BLaER1 treated with 17β-estradiol and CSF1 and Interleukin-3, amounts not matched to agents 10 nM and 100 nM (cell line): Measurements from ENCODE around the gene SOSTDC1.

Source experiments
- H3K27ac ChIP-seq, 11 experiments: shearing (Covaris generic); formaldehyde crosslinking; 2 replicates each; pipeline ENCODE4 v1.8.1; 2022
- H3K27me3 ChIP-seq, 11 experiments: shearing (Covaris generic); formaldehyde crosslinking; 2 replicates each; pipeline ENCODE4 v1.8.1; 2022
- H3K36me3 ChIP-seq, 11 experiments: shearing (Covaris generic); formaldehyde crosslinking; 2 replicates each; pipeline ENCODE4 v1.8.1; 2022
- H3K4me1 ChIP-seq, 10 experiments: shearing (Covaris generic); formaldehyde crosslinking; 2 replicates each; pipeline ENCODE4 v1.8.1; 2022
- H3K4me2 ChIP-seq, 11 experiments: shearing (Covaris generic); formaldehyde crosslinking; 2 replicates each; pipeline ENCODE4 v1.8.1; 2022
- H3K4me3 ChIP-seq, 10 experiments: shearing (Covaris generic); formaldehyde crosslinking; 2 replicates each; pipeline ENCODE4 v1.8.1; 2022
- H3K9ac ChIP-seq, 11 experiments: shearing (Covaris generic); formaldehyde crosslinking; 2 replicates each; pipeline ENCODE4 v1.8.1; 2022
- H3K9me3 ChIP-seq, 11 experiments: shearing (Covaris generic); formaldehyde crosslinking; replicated peaks in 1 of 11; 2 replicates each; pipeline ENCODE4 v1.8.1; 2022
- H4K20me1 ChIP-seq, 11 experiments: shearing (Covaris generic); formaldehyde crosslinking; 2 replicates each; pipeline ENCODE4 v1.8.1; 2022
- Cebpa-rat ChIP-seq, 11 experiments: shearing (Covaris generic); IDR thresholded peaks; 2 replicates each; pipeline ENCODE4 v1.8.1; 2022

Gene SOSTDC1

GRCh38 chr7:16438988-16439387 lies 26.6 kb downstream of the SOSTDC1 start:
- no peak overlapping the region for H3K4me2 ChIP-seq
- no peaks in the 10 kb centered on the region for H3K4me1 ChIP-seq
- no peak overlapping the region for H3K4me3 ChIP-seq
- no peaks in the 10 kb centered on the region for H4K20me1 ChIP-seq
- TF ChIP-seq Cebpa-rat (IDR thresholded peaks at IDR 0.05), result no peak
- no peaks in the 10 kb centered on the region for H3K36me3 ChIP-seq
- H3K27me3 ChIP-seq, result no peaks in the 10 kb centered on the region
- no peak overlapping the region for H3K9ac ChIP-seq
- H3K27ac ChIP-seq, result no peak overlapping the region
- H3K9me3 ChIP-seq, result no peaks in the 10 kb centered on the region

DNA sequence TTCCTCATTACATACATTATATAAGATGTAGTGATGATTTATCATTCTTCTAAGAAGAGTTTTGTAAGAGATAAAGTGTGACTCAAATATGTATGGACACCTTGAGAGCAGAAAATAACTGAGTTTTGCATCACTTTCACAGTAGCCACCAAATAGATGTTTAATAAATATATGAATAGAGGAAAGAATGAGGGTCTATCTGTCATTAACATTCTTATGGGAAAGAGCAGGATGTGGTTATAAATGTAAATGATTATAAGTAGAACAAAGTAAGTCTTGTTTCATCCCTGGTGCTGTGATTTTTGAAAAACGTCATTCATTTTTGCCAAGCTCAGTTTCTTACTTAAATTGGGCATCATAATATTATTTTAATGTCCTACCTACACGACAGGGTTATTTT lies 29.2 kb downstream of the SOSTDC1 start:
- no peak for TF ChIP-seq Cebpa-rat (IDR thresholded peaks at IDR 0.05)
- Histone ChIP-seq H4K20me1 (no peaks in the 10 kb centered on the region), H3K27me3 (no peaks in the 10 kb centered on the region), H3K4me2 (no peak overlapping the region), H3K9me3 (no peaks in the 10 kb centered on the region), H3K9ac (no peak overlapping the region), H3K4me1 (no peaks in the 10 kb centered on the region), H3K27ac (no peak overlapping the region), H3K4me3 (no peak overlapping the region), H3K36me3 (no peaks in the 10 kb centered on the region)

DNA sequence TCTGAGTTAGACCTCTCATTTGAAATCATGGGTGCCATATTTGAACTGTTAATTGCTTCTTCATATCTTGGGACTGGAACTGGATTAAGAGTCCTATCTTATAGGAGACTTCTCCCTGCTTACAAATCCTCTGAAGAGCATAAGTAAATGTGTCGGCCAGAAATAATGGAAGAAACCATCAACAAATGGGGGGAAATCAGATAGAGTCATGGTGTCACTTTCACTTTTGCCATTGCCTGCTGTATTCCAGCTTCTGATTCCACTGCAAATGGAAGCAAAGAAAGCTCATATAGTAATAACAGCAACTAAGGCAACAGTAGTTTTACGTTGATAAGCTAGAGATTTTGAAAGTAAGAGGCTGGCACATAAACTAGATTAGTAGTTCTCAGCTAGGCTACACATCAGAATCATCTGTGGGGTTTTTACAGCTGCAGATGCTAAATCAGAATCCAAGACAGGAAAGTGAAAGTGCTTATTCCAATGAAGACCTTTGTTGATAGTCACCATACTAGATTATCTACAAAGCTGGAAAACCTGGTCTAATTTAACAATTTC lies 31.9 kb downstream of the SOSTDC1 start:
- Histone ChIP-seq H3K9ac (no peak overlapping the region), H3K36me3 (no peaks in the 10 kb centered on the region), H3K4me2 (no peak overlapping the region), H3K27ac (no peak overlapping the region), H3K27me3 (no peaks in the 10 kb centered on the region), H3K4me3 (no peak overlapping the region), H3K9me3 (no peaks in the 10 kb centered on the region), H4K20me1 (no peaks in the 10 kb centered on the region), H3K4me1 (no peaks in the 10 kb centered on the region)
- no peak for TF ChIP-seq Cebpa-rat (IDR thresholded peaks at IDR 0.05)

- H3K4me1 ChIP-seq, result no peaks in the 10 kb centered on the region
- TF ChIP-seq Cebpa-rat (IDR thresholded peaks at IDR 0.05), result no peak
- no peak overlapping the region for H3K4me3 ChIP-seq
- no peaks in the 10 kb centered on the region for H3K27me3 ChIP-seq
- H3K9me3 ChIP-seq, result no peaks in the 10 kb centered on the region
- no peaks in the 10 kb centered on the region for H3K36me3 ChIP-seq
- H3K4me2 ChIP-seq, result no peak overlapping the region
- H4K20me1 ChIP-seq, result no peaks in the 10 kb centered on the region
- H3K27ac ChIP-seq, result no peak overlapping the region
- no peak overlapping the region for H3K9ac ChIP-seq
Measured at GRCh38 chr7:16432425-16432731, 33.2 kb downstream of the SOSTDC1 start.

DNA sequence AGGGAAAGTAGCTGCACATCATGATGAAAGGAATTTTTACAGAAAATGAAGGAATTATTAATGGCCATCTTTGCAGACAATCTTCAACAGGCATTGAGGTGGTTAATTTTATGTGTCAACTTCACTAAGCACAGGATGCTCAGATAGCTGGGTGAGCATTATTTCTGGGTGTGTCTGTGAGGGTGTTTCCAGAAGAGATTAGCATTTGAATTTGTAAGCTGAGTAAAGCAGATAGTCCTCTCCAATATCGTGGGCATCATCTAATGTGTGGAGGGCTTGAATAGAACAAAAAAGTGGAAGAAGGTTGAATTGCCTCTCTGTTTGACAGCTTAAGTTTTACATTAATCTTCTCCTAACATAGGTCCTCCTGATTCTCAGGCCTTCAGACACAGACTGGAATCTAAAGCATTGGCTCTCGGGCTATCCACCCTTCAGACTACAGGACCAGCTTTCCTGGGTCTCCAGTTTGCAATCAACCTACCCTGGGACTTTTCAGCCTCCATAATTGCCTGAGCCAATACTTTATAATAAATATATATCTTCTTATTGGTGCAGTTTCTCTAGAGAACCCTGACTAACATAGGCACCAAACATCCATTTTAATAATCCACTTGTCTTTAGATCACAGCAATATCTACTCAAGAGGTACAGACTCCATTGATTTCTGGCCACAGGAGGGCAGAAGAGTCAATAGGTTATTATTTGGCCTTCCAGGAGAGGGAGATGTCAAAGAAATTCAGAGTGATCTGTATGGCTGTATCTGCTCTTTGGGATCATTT lies 33.7 kb downstream of the SOSTDC1 start:
- H3K4me2 ChIP-seq, result no peak overlapping the region
- H3K9me3 ChIP-seq, result no peaks in the 10 kb centered on the region
- H4K20me1 ChIP-seq, result no peaks in the 10 kb centered on the region
- H3K36me3 ChIP-seq, result no peaks in the 10 kb centered on the region
- TF ChIP-seq Cebpa-rat (IDR thresholded peaks at IDR 0.05), result no peak
- no peak overlapping the region for H3K27ac ChIP-seq
- H3K9ac ChIP-seq, result no peak overlapping the region
- H3K4me3 ChIP-seq, result no peak overlapping the region
- H3K27me3 ChIP-seq, result no peaks in the 10 kb centered on the region
- no peaks in the 10 kb centered on the region for H3K4me1 ChIP-seq

- Histone ChIP-seq H3K4me1 (no peaks in the 10 kb centered on the region), H3K27me3 (no peaks in the 10 kb centered on the region), H3K4me3 (no peak overlapping the region), H3K9me3 (no peaks in the 10 kb centered on the region), H3K9ac (no peak overlapping the region), H3K27ac (no peak overlapping the region), H3K36me3 (no peaks in the 10 kb centered on the region), H4K20me1 (no peaks in the 10 kb centered on the region), H3K4me2 (no peak overlapping the region)
- no peak for TF ChIP-seq Cebpa-rat (IDR thresholded peaks at IDR 0.05)
Measured at GRCh38 chr7:16430133-16430532, 35.4 kb downstream of the SOSTDC1 start.

DNA sequence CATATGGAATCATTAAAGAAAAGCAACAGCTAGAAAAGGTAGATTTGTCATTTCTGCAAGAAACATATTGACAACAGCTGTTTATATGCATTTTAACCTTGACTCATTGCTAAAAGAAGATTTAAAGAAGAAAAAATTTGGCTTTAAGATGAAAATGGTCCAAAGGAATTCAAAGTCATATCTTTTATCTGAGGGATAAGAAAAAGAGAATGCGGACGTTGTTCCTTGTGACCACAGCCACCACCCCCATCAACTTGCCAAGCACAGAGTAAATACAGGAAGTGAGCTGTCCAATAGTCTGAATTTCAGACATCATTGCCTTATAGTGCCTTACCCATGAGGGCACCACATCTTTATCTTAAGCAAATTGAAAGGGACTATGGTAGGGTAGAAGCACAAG lies 36.9 kb downstream of the SOSTDC1 start:
- Histone ChIP-seq H3K36me3 (no peaks in the 10 kb centered on the region), H3K4me3 (no peak overlapping the region), H3K4me2 (no peak overlapping the region), H4K20me1 (no peaks in the 10 kb centered on the region), H3K9ac (no peak overlapping the region), H3K4me1 (no peaks in the 10 kb centered on the region), H3K9me3 (no peaks in the 10 kb centered on the region), H3K27me3 (peaks cover 0 to 11% (median 0%) of the 10 kb centered on the region in 11 experiments; a peak in 1 of 22 replicates), H3K27ac (no peak overlapping the region)
- no peak for TF ChIP-seq Cebpa-rat (IDR thresholded peaks at IDR 0.05)

DNA sequence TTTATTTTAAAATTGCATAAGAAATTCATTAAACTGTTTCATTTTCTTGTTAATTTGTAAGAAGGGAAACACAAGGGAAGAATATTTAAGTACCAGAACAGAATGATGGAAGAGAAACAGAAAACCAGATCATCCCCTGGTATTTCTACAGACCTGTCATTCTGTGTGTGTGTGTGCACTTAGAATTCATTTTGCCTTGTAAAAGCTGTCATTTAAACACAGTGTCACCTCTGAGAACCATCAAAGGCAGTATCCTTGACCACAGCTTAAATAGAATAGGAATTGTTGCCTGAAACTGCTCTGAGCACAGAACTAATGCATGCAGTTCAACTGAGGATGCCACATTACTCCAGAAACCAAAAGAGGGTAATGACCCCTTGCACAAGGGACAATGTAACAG lies 37.4 kb downstream of the SOSTDC1 start:
- no peaks in the 10 kb centered on the region for H3K36me3 ChIP-seq
- H3K9ac ChIP-seq, result no peak overlapping the region

DNA sequence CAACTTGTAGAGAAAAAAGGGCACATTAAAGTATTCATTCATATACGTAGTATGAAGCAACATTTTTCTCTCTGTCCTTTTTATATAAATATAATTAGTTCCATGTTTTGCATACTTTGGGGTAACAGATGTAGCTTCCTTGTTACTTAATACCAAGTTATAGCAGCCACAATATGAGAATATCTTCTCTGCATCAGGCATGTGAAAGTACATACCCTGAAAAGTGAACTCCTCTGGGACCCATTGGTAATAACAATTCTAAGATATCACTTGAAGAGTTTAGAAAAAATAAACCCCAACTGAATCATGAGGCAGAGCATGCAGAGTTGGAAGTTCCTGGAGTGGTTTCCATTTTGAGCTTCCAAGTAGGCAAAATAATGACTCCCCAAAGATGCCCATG lies 41.8 kb downstream of the SOSTDC1 start:
- no peaks in the 10 kb centered on the region for H3K36me3 ChIP-seq
- H3K9ac ChIP-seq, result no peak overlapping the region
- peaks cover 12 to 20% (median 17%) of the 10 kb centered on the region in 10 experiments; a peak in 19 of 20 replicates for H3K4me1 ChIP-seq
- peaks cover 0 to 1% (median 0%) of the 10 kb centered on the region in 11 experiments; a peak in 1 of 22 replicates for H3K9me3 ChIP-seq
- TF ChIP-seq Cebpa-rat (IDR thresholded peaks at IDR 0.05), result no peak
- H3K4me3 ChIP-seq, result no peak overlapping the region
- H3K27me3 ChIP-seq, result peaks cover 0 to 19% (median 0%) of the 10 kb centered on the region in 11 experiments; a peak in 6 of 22 replicates
- H4K20me1 ChIP-seq, result no peaks in the 10 kb centered on the region
- H3K4me2 ChIP-seq, result no peak overlapping the region
- no peak overlapping the region for H3K27ac ChIP-seq

More for the DNA sequence above, 37.4 kb downstream of the SOSTDC1 start:
- no peak overlapping the region for H3K27ac ChIP-seq
- H4K20me1 ChIP-seq, result no peaks in the 10 kb centered on the region
- H3K9me3 ChIP-seq, result no peaks in the 10 kb centered on the region
- no peak overlapping the region for H3K4me3 ChIP-seq
- TF ChIP-seq Cebpa-rat (IDR thresholded peaks at IDR 0.05), result no peak
- no peaks in the 10 kb centered on the region for H3K4me1 ChIP-seq
- H3K4me2 ChIP-seq, result no peak overlapping the region
- peaks cover 0 to 11% (median 0%) of the 10 kb centered on the region in 11 experiments; a peak in 2 of 22 replicates for H3K27me3 ChIP-seq

GRCh38 chr7:16422917-16423316 lies 42.6 kb downstream of the SOSTDC1 start:
- Histone ChIP-seq H3K9me3 (peaks cover 0 to 6% (median 0%) of the 10 kb centered on the region in 11 experiments; a peak in 2 of 22 replicates), H3K4me3 (no peak overlapping the region), H3K27ac (no peak overlapping the region), H3K9ac (no peak overlapping the region), H3K4me1 (peaks cover 12 to 25% (median 19%) of the 10 kb centered on the region in 10 experiments; a peak in 19 of 20 replicates), H3K36me3 (no peaks in the 10 kb centered on the region), H3K4me2 (no peak overlapping the region), H4K20me1 (no peaks in the 10 kb centered on the region), H3K27me3 (peaks cover 0 to 21% (median 0%) of the 10 kb centered on the region in 11 experiments; a peak in 6 of 22 replicates)
- TF ChIP-seq Cebpa-rat (IDR thresholded peaks at IDR 0.05), result no peak
